Measurements from ENCODE around the gene SERINC2.

The SERINC2 gene

GRCh38 chr1:31417148-31417547 is 4.1 kb downstream of the SERINC2 start:
- Histone ChIP-seq H3K36me3 (ENCODE audit: insufficient read depth, low read depth, low read length) (no peaks in the 10 kb centered on the region), H3K4me3 (ENCODE audit: low read length) (no peak overlapping the region), H3K9ac (ENCODE audit: low read depth, low read length) (no peak overlapping the region), H3K4me1 (ENCODE audit: insufficient read depth, low read length) (peaks cover 12% of the 10 kb centered on the region), H3K27ac (ENCODE audit: low read length) (no peak overlapping the region), H3K27me3 (ENCODE audit: insufficient read depth, low read length) (peaks cover 7% of the 10 kb centered on the region; the same call in 1 of the 2 replicates), H3K9me3 (ENCODE audit: insufficient read depth, low read depth, low read length) (no peaks in the 10 kb centered on the region)

- Histone ChIP-seq H3K36me3 (ENCODE audit: insufficient read depth, low read depth, low read length) (no peaks in the 10 kb centered on the region), H3K4me1 (ENCODE audit: insufficient read depth, low read length) (peaks cover 8% of the 10 kb centered on the region), H3K27ac (ENCODE audit: low read length) (no peak overlapping the region), H3K9ac (ENCODE audit: low read depth, low read length) (no peak overlapping the region), H3K9me3 (ENCODE audit: insufficient read depth, low read depth, low read length) (no peaks in the 10 kb centered on the region), H3K4me3 (ENCODE audit: low read length) (no peak overlapping the region), H3K27me3 (ENCODE audit: insufficient read depth, low read length) (no peaks in the 10 kb centered on the region)
Observed at GRCh38 chr1:31418626-31419323, 5.8 kb downstream of the SERINC2 start.

GRCh38 chr1:31420716-31421115 is 7.7 kb downstream of the SERINC2 start:
- H3K4me1 ChIP-seq (ENCODE audit: insufficient read depth, low read length) = no peaks in the 10 kb centered on the region
- H3K9me3 ChIP-seq (ENCODE audit: insufficient read depth, low read depth, low read length) = no peaks in the 10 kb centered on the region
- H3K9ac ChIP-seq (ENCODE audit: low read depth, low read length) = no peak overlapping the region
- H3K27ac ChIP-seq (ENCODE audit: low read length) = no peak overlapping the region
- no peaks in the 10 kb centered on the region for H3K27me3 ChIP-seq (ENCODE audit: insufficient read depth, low read length)
- no peaks in the 10 kb centered on the region for H3K36me3 ChIP-seq (ENCODE audit: insufficient read depth, low read depth, low read length)
- H3K4me3 ChIP-seq (ENCODE audit: low read length) = no peak overlapping the region

- Histone ChIP-seq H3K36me3 (ENCODE audit: insufficient read depth, low read depth, low read length) (no peaks in the 10 kb centered on the region), H3K9ac (ENCODE audit: low read depth, low read length) (no peak overlapping the region), H3K27ac (ENCODE audit: low read length) (no peak overlapping the region), H3K27me3 (ENCODE audit: insufficient read depth, low read length) (no peaks in the 10 kb centered on the region), H3K4me3 (ENCODE audit: low read length) (no peak overlapping the region), H3K4me1 (ENCODE audit: insufficient read depth, low read length) (no peaks in the 10 kb centered on the region), H3K9me3 (ENCODE audit: insufficient read depth, low read depth, low read length) (no peaks in the 10 kb centered on the region)
Observed at GRCh38 chr1:31421371-31422040, 8.5 kb downstream of the SERINC2 start.

GRCh38 chr1:31422505-31423319 is 9.7 kb downstream of the SERINC2 start:
- H3K9me3 ChIP-seq (ENCODE audit: insufficient read depth, low read depth, low read length) = no peaks in the 10 kb centered on the region
- H3K9ac ChIP-seq (ENCODE audit: low read depth, low read length) = no peak overlapping the region
- H3K27ac ChIP-seq (ENCODE audit: low read length) = no peak overlapping the region
- no peaks in the 10 kb centered on the region for H3K4me1 ChIP-seq (ENCODE audit: insufficient read depth, low read length)
- H3K27me3 ChIP-seq (ENCODE audit: insufficient read depth, low read length) = no peaks in the 10 kb centered on the region
- no peak overlapping the region for H3K4me3 ChIP-seq (ENCODE audit: low read length)
- H3K36me3 ChIP-seq (ENCODE audit: insufficient read depth, low read depth, low read length) = no peaks in the 10 kb centered on the region; the same call in 1 of the 2 replicates

- Histone ChIP-seq H3K9me3 (ENCODE audit: insufficient read depth, low read depth, low read length) (no peaks in the 10 kb centered on the region), H3K27ac (ENCODE audit: low read length) (no peak overlapping the region), H3K27me3 (ENCODE audit: insufficient read depth, low read length) (no peaks in the 10 kb centered on the region), H3K4me3 (ENCODE audit: low read length) (no peak overlapping the region), H3K4me1 (ENCODE audit: insufficient read depth, low read length) (no peaks in the 10 kb centered on the region), H3K9ac (ENCODE audit: low read depth, low read length) (no peak overlapping the region), H3K36me3 (ENCODE audit: insufficient read depth, low read depth, low read length) (no peaks in the 10 kb centered on the region; the same call in 1 of the 2 replicates)
Observed at GRCh38 chr1:31423418-31423947, 10.5 kb downstream of the SERINC2 start.

- Histone ChIP-seq H3K27me3 (ENCODE audit: insufficient read depth, low read length) (no peaks in the 10 kb centered on the region), H3K27ac (ENCODE audit: low read length) (no peak overlapping the region), H3K9me3 (ENCODE audit: insufficient read depth, low read depth, low read length) (no peaks in the 10 kb centered on the region), H3K4me1 (ENCODE audit: insufficient read depth, low read length) (no peaks in the 10 kb centered on the region), H3K36me3 (ENCODE audit: insufficient read depth, low read depth, low read length) (no peaks in the 10 kb centered on the region; the same call in 1 of the 2 replicates), H3K4me3 (ENCODE audit: low read length) (no peak overlapping the region), H3K9ac (ENCODE audit: low read depth, low read length) (no peak overlapping the region)
Observed at GRCh38 chr1:31424568-31424967, 11.6 kb downstream of the SERINC2 start.

- no peaks in the 10 kb centered on the region; the same call in 1 of the 2 replicates for H3K36me3 ChIP-seq (ENCODE audit: insufficient read depth, low read depth, low read length)
- no peak overlapping the region for H3K9ac ChIP-seq (ENCODE audit: low read depth, low read length)
- H3K27me3 ChIP-seq (ENCODE audit: insufficient read depth, low read length) = no peaks in the 10 kb centered on the region
- no peak overlapping the region for H3K27ac ChIP-seq (ENCODE audit: low read length)
- H3K9me3 ChIP-seq (ENCODE audit: insufficient read depth, low read depth, low read length) = no peaks in the 10 kb centered on the region
- no peak overlapping the region for H3K4me3 ChIP-seq (ENCODE audit: low read length)
- H3K4me1 ChIP-seq (ENCODE audit: insufficient read depth, low read length) = no peaks in the 10 kb centered on the region
Observed at GRCh38 chr1:31425301-31426081, 12.5 kb downstream of the SERINC2 start.

- H3K36me3 ChIP-seq (ENCODE audit: insufficient read depth, low read depth, low read length) = no peaks in the 10 kb centered on the region; the same call in 1 of the 2 replicates
- no peak overlapping the region for H3K27ac ChIP-seq (ENCODE audit: low read length)
- H3K9ac ChIP-seq (ENCODE audit: low read depth, low read length) = no peak overlapping the region
- H3K9me3 ChIP-seq (ENCODE audit: insufficient read depth, low read depth, low read length) = no peaks in the 10 kb centered on the region
- H3K4me3 ChIP-seq (ENCODE audit: low read length) = no peak overlapping the region
- no peaks in the 10 kb centered on the region for H3K27me3 ChIP-seq (ENCODE audit: insufficient read depth, low read length)
- H3K4me1 ChIP-seq (ENCODE audit: insufficient read depth, low read length) = no peaks in the 10 kb centered on the region
Observed at GRCh38 chr1:31426249-31426922, 13.4 kb downstream of the SERINC2 start.

GRCh38 chr1:31427322-31427721 is 14.3 kb downstream of the SERINC2 start:
- Histone ChIP-seq H3K9ac (ENCODE audit: low read depth, low read length) (no peak overlapping the region), H3K4me3 (ENCODE audit: low read length) (no peak overlapping the region), H3K4me1 (ENCODE audit: insufficient read depth, low read length) (no peaks in the 10 kb centered on the region), H3K9me3 (ENCODE audit: insufficient read depth, low read depth, low read length) (no peaks in the 10 kb centered on the region), H3K36me3 (ENCODE audit: insufficient read depth, low read depth, low read length) (no peaks in the 10 kb centered on the region; the same call in 1 of the 2 replicates), H3K27ac (ENCODE audit: low read length) (no peak overlapping the region), H3K27me3 (ENCODE audit: insufficient read depth, low read length) (no peaks in the 10 kb centered on the region)
